Naive thymus-derived CD8-positive, alpha-beta T cell (primary cell): ENCODE data around the gene WNT10A. TPM values are rescaled to one million over a fixed set of nuclear protein-coding genes. Genes with fewer than 3 reads are reported as not detected.

Experiments used
- ATAC-seq, 2 donors: fragments of 150-1000 bp; cut with Tn5 transposase in 1 of 2; sonication (Bioruptor Pico), chemical (Tn5 transposase) in 1 of 2; 1 replicate in 1 of 2; 2 replicates in 1 of 2; pipeline ENCODE4 v1.10.0; 2021; ENCODE audit warnings: mild to moderate bottlenecking in 2 of 2, moderate library complexity in 2 of 2
- POLR2A ChIA-PET: fragments of 350-600 bp; sonication (Branson Sonifier 250); formaldehyde crosslinking; loops from one replicate; lab custom pipeline; 2021; ENCODE audit warnings: antibody characterized with exemption; lab: Charles Lee
- DNase-seq, 10 donors: peaks; one replicate each; pipeline versions ENCODE4 v3.0.0 to v3.0.0-alpha.2; 2020 to 2022
- H3K27ac Mint-ChIP-seq, 10 donors: one replicate each; pipeline ENCODE4 v1.8.0; 2020 to 2022; ENCODE audit warnings: mild to moderate bottlenecking in 10 of 10, mixed read lengths in 10 of 10, moderate library complexity in 4 of 10, inconsistent platforms in 1 of 10
- H3K27me3 Mint-ChIP-seq, 5 donors: one replicate each; pipeline ENCODE4 v1.8.0; 2021 to 2022; ENCODE audit warnings: mixed read lengths in 5 of 5
- H3K36me3 Mint-ChIP-seq, 3 donors: one replicate each; pipeline ENCODE4 v1.8.0; 2020 to 2022; ENCODE audit warnings: mixed read lengths in 3 of 3, mild to moderate bottlenecking in 2 of 3, inconsistent platforms in 1 of 3
- H3K4me1 Mint-ChIP-seq, 4 donors: one replicate each; pipeline ENCODE4 v1.8.0; 2021 to 2022; ENCODE audit warnings: mixed read lengths in 4 of 4
- H3K4me3 Mint-ChIP-seq, 10 donors: one replicate each; pipeline ENCODE4 v1.8.0; 2020 to 2022; ENCODE audit warnings: mild to moderate bottlenecking in 10 of 10, mixed read lengths in 10 of 10, moderate library complexity in 6 of 10, inconsistent platforms in 1 of 10
- H3K9me3 Mint-ChIP-seq, 9 donors: one replicate each; pipeline ENCODE4 v1.8.0; 2020 to 2022; ENCODE audit warnings: mixed read lengths in 9 of 9, mild to moderate bottlenecking in 3 of 9, inconsistent platforms in 1 of 9, moderate library complexity in 1 of 9
- polyA plus RNA-seq, 3 donors: library from polyadenylated mRNA; unstranded; fragments of 300-500 nt; fragmentation: Illumina TruSeq; gene quantifications; one replicate each; pipeline ENCODE4 v1.2.3, GENCODE V29; 2021
- total RNA-seq, 8 experiments: library from RNA in 2 of 8; stranded (reverse) in 2 of 8; gene quantifications; one replicate each; pipeline ENCODE4 v1.2.3 and lab custom pipeline; 2021 to 2026

The WNT10A gene
- total and polyA plus RNA-seq, 5 experiments from 2014 or later = 0.53 to 1.8 (median 1.2) TPM

DNA sequence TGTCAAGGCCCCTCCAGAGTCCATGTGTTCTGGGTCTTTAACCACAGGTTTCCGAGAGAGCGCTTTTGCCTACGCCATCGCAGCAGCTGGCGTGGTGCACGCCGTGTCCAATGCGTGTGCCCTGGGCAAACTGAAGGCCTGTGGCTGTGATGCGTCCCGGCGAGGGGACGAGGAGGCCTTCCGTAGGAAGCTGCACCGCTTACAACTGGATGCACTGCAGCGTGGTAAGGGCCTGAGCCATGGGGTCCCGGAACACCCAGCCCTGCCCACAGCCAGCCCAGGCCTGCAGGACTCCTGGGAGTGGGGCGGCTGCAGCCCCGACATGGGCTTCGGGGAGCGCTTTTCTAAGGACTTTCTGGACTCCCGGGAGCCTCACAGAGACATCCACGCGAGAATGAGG, 9.3 kb downstream of the WNT10A start:
- ATAC-seq (no peak), DNase-seq (no peak)
- H3K4me3 Mint-ChIP-seq = no peak overlapping the region
- POLR2A ChIA-PET = no interaction called here
- peak overlapping the region in 1 of 10 donors; percentile 15 for H3K27ac Mint-ChIP-seq
- no peaks in the 10 kb centered on the region for H3K27me3 Mint-ChIP-seq
- H3K9me3 Mint-ChIP-seq = no peaks in the 10 kb centered on the region
- H3K4me1 Mint-ChIP-seq = peaks cover 18 to 51% (median 40%) of the 10 kb centered on the region in 4 donors
- H3K36me3 Mint-ChIP-seq = no peaks in the 10 kb centered on the region

GRCh38 chr2:218890369-218890768, 9.7 kb downstream of the WNT10A start:
- peak overlapping the region in 1 of 10 donors; percentile 23 for H3K4me3 Mint-ChIP-seq
- ATAC-seq (no peak), DNase-seq (no peak)
- H3K9me3 Mint-ChIP-seq = no peaks in the 10 kb centered on the region
- H3K36me3 Mint-ChIP-seq = no peaks in the 10 kb centered on the region
- POLR2A ChIA-PET = no interaction called here
- peaks cover 17 to 53% (median 43%) of the 10 kb centered on the region in 4 donors for H3K4me1 Mint-ChIP-seq
- H3K27ac Mint-ChIP-seq = peak overlapping the region in 7 of 10 donors; percentile 14 to 87 (median 70)
- H3K27me3 Mint-ChIP-seq = no peaks in the 10 kb centered on the region

DNA sequence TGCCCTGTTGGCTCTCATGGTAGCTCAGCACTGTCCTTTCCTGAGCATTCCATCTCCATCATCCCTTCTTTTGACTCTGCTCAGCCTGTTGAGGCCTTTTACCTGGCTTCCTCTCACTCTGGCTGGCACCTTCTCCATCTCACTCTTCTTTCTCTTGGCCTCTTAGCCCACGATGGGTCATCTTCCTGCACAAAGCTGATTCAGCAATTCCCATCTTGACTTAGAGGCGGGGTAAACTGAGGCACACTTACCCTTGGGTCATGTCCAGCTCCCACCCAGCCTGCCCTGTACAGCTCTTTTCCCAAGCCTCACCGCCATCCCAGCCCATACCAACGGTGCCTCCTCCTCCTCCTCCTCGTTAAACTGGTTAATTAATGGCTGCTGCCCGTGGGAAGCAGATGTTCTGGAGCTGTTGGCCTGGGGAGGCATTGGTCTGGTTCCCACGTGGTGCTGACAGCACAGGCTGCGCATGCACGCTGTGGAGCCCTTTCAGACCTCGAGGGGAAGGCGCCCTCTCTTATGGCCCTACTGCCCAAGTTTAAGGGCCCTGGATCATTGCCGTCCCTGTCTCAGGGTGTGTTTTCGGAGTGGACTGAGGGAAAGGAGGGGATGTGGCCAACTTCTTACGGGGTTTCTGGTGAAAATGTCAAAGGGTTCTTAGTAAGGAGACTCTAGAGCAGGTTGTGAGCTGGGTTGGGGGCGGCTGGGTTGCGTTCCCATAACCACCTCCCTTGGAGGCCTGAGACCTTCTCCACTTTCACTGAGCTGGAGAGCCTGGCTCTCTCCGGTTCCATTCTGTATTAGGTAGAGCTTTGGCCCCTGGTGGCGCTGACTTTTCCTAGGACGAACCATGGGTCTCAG, 10.9 kb downstream of the WNT10A start:
- H3K27me3 Mint-ChIP-seq = no peaks in the 10 kb centered on the region
- no peaks in the 10 kb centered on the region for H3K9me3 Mint-ChIP-seq
- no peaks in the 10 kb centered on the region for H3K36me3 Mint-ChIP-seq
- DNase-seq (no peak), ATAC-seq (no peak)
- H3K4me3 Mint-ChIP-seq = peak overlapping the region in 8 of 10 donors; percentile 19 to 75 (median 50)
- peak overlapping the region; percentile 72 to 97 (median 92) for H3K27ac Mint-ChIP-seq
- POLR2A ChIA-PET = interaction anchor here (0.6 to 9.5 kb wide), 3 partner anchors 13 to 576 kb away, joined by 3 to 331 read pairs (median 3); partner anchors contain the start of gene WNT10A
- H3K4me1 Mint-ChIP-seq = peaks cover 28 to 56% (median 49%) of the 10 kb centered on the region in 4 donors

- peak; percentile 78 to 95 (median 88) for DNase-seq
- ATAC-seq = peak; percentile 68 to 74
- no peaks in the 10 kb centered on the region for H3K9me3 Mint-ChIP-seq
- peak overlapping the region; percentile 87 to 99 (median 96) for H3K27ac Mint-ChIP-seq
- H3K4me3 Mint-ChIP-seq = peak overlapping the region; percentile 41 to 83 (median 76)
- peaks cover 28 to 54% (median 50%) of the 10 kb centered on the region in 4 donors for H3K4me1 Mint-ChIP-seq
- H3K36me3 Mint-ChIP-seq = no peaks in the 10 kb centered on the region
- no peaks in the 10 kb centered on the region for H3K27me3 Mint-ChIP-seq
- POLR2A ChIA-PET = interaction anchor here (0.7 to 9.5 kb wide), 4 partner anchors 14 to 23 kb away, joined by 3 to 331 read pairs (median 4); partner anchors contain the start of gene WNT10A
Measured at GRCh38 chr2:218892693-218893348, 12.2 kb downstream of the WNT10A start.

DNA sequence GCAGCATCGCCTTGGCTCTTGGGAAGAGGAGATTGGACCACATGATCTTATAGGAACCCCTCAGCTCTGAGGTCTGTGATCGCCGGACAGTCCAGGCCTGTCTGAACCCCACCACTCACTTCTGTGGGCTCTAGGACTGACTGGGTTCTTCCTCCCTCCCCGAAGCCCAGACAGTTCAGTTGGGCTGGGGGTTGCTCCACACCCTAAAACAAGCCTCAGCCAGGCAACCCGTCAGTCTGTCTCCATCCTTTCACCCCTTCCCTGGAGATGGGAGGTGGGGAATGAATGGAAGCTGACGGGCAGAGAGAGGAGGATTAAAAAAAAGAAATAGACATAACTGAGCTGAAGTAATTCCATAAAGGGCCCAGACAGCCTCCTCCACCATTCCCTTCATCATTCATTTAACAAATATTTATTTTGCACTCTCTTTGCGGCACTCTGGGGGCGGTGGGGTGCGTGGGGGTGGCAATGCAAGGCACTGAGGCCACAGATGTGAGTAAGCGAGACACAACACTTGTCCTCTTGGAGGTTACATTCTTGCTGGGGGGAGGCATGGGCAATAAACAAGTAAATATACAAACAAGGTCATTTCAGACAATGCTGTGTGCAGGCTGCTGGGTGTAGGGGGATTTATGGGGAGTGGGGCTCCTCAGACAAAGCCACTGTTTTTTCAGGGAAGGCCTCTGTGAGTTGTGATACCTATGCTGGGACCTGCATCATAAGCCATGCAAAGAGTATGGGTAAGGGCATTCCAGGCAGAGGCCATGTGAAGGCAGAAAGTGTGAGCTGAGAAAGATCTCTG, 12.9 kb downstream of the WNT10A start:
- no peaks in the 10 kb centered on the region for H3K9me3 Mint-ChIP-seq
- H3K4me3 Mint-ChIP-seq = peak overlapping the region; percentile 39 to 83 (median 70)
- no peak for ATAC-seq
- H3K27ac Mint-ChIP-seq = peak overlapping the region; percentile 80 to 97 (median 92)
- no peak for DNase-seq
- peaks cover 0 to 3% (median 0%) of the 10 kb centered on the region in 5 donors for H3K27me3 Mint-ChIP-seq
- peaks cover 30 to 61% (median 57%) of the 10 kb centered on the region in 4 donors for H3K4me1 Mint-ChIP-seq
- POLR2A ChIA-PET = interaction anchor here (2.0 to 9.5 kb wide), 2 partner anchors 15 to 23 kb away, joined by 6 to 331 read pairs; partner anchors contain the start of gene WNT10A
- H3K36me3 Mint-ChIP-seq = no peaks in the 10 kb centered on the region

- Mint-ChIP-seq H3K27me3 (peaks cover 0 to 4% (median 0%) of the 10 kb centered on the region in 5 donors), H3K9me3 (no peaks in the 10 kb centered on the region), H3K36me3 (no peaks in the 10 kb centered on the region), H3K27ac (peak overlapping the region; percentile 80 to 97 (median 93)), H3K4me1 (peaks cover 32 to 63% (median 59%) of the 10 kb centered on the region in 4 donors), H3K4me3 (peak overlapping the region; percentile 41 to 83 (median 70))
- POLR2A ChIA-PET = interaction anchor here (9.5 kb wide), 1 partner anchor 16 kb away, joined by 331 read pairs; the partner anchor contains the start of gene WNT10A
- ATAC-seq (no peak), DNase-seq (no peak)
Measured at GRCh38 chr2:218894151-218894879, 13.7 kb downstream of the WNT10A start.

DNA sequence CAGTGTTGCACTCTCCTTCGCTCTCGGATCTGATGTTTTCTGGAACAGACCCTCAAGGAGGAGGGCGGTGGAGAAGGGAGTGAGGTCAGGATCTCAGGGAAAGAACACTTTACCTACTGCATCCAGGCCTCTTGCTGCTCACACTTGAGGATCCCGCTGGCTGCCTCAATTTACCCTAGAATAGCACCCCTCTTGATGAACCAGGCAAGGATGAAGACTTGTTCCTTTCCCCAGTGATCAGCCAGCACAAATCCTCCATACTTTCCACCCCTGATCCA, 14.2 kb downstream of the WNT10A start:
- POLR2A ChIA-PET = interaction anchor here (9.5 kb wide), 1 partner anchor 16 kb away, joined by 331 read pairs; the partner anchor contains the start of gene WNT10A
- Mint-ChIP-seq H3K4me3 (peak overlapping the region in 7 of 10 donors; percentile 8 to 78 (median 39)), H3K4me1 (peaks cover 32 to 63% (median 59%) of the 10 kb centered on the region in 4 donors), H3K9me3 (no peaks in the 10 kb centered on the region), H3K36me3 (no peaks in the 10 kb centered on the region), H3K27ac (peak overlapping the region; percentile 63 to 97 (median 90)), H3K27me3 (peaks cover 0 to 9% (median 0%) of the 10 kb centered on the region in 5 donors)
- DNase-seq (no peak), ATAC-seq (no peak)

DNA sequence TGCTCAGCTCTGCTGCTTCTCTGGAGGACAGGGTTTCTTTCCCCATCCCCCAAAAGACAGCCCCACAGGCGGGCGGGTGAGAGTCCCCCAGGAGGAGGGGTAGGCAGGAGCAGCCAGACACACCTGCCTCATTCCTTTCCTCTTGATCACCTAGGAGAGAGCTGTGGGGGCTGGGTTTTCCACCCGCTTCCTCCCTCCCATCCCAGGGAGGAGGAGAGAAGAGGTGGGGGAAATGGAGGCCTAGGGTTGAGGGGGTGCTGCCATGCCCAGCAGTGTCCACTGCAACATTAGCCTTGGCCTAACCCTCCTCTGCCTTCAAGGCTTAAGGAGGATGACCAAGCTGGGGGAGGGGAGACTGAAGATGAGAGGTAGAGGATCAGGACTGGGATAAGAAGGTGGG, 14.7 kb downstream of the WNT10A start:
- POLR2A ChIA-PET = interaction anchor here (1.1 to 9.5 kb wide), 2 partner anchors 17 to 26 kb away, joined by 4 to 331 read pairs; partner anchors contain the start of gene WNT10A

GRCh38 chr2:218895759-218896500, 15.3 kb downstream of the WNT10A start:
- Mint-ChIP-seq H3K36me3 (no peaks in the 10 kb centered on the region), H3K27ac (peak overlapping the region; percentile 77 to 97 (median 92)), H3K9me3 (no peaks in the 10 kb centered on the region), H3K4me1 (peaks cover 32 to 63% (median 59%) of the 10 kb centered on the region in 4 donors), H3K27me3 (peaks cover 7 to 16% (median 9%) of the 10 kb centered on the region in 5 donors), H3K4me3 (peak overlapping the region; percentile 58 to 92 (median 80))
- ATAC-seq = no peak
- POLR2A ChIA-PET = interaction anchor here (1.1 to 9.5 kb wide), 4 partner anchors 9 to 282 kb away, joined by 4 to 331 read pairs (median 9); partner anchors contain the start of gene WNT10A
- DNase-seq = peak in 1 of 10 donors; percentile 42

More for the DNA sequence above, 14.7 kb downstream of the WNT10A start:
- no peak for ATAC-seq
- Mint-ChIP-seq H3K4me1 (peaks cover 32 to 63% (median 59%) of the 10 kb centered on the region in 4 donors), H3K9me3 (no peaks in the 10 kb centered on the region), H3K27me3 (peaks cover under 1 to 9% (median 3%) of the 10 kb centered on the region in 5 donors), H3K36me3 (no peaks in the 10 kb centered on the region), H3K4me3 (peak overlapping the region in 7 of 10 donors; percentile 8 to 83 (median 50)), H3K27ac (peak overlapping the region; percentile 49 to 97 (median 92))
- DNase-seq = no peak

GRCh38 chr2:218896501-218897393, 16.1 kb downstream of the WNT10A start:
- peaks cover 10 to 20% (median 17%) of the 10 kb centered on the region in 5 donors for H3K27me3 Mint-ChIP-seq
- no peaks in the 10 kb centered on the region for H3K36me3 Mint-ChIP-seq
- POLR2A ChIA-PET = interaction anchor here (1.1 to 9.5 kb wide), 5 partner anchors 10 to 281 kb away, joined by 4 to 331 read pairs (median 5); partner anchors contain the start of gene WNT10A
- peak overlapping the region; percentile 77 to 96 (median 92) for H3K27ac Mint-ChIP-seq
- H3K4me3 Mint-ChIP-seq = peak overlapping the region; percentile 58 to 92 (median 80)
- H3K4me1 Mint-ChIP-seq = peaks cover 32 to 58% (median 56%) of the 10 kb centered on the region in 4 donors
- DNase-seq (peak; percentile 65 to 93 (median 84)), ATAC-seq (peak; percentile 59 to 68)
- no peaks in the 10 kb centered on the region for H3K9me3 Mint-ChIP-seq
